ENCODE results near the gene IRF7.

IRF7 gene

GRCh38 chr11:569158-569885 lies 46.4 kb downstream of the IRF7 start:
- no peak for TF ChIP-seq CTCF (IDR thresholded peaks at IDR 0.05; ENCODE audit: low read depth, low read length)
- peak overlapping the region; percentile 75 for H3K4me3 ChIP-seq (ENCODE audit: low read depth, low read length)

- H3K4me3 ChIP-seq (ENCODE audit: low read depth, low read length) = peak overlapping the region; percentile 84
- no peak for TF ChIP-seq CTCF (IDR thresholded peaks at IDR 0.05; ENCODE audit: low read depth, low read length)
Observed at GRCh38 chr11:568306-569157, 47.2 kb downstream of the IRF7 start.

- no peak for TF ChIP-seq CTCF (IDR thresholded peaks at IDR 0.05; ENCODE audit: low read depth, low read length)
- H3K4me3 ChIP-seq (ENCODE audit: low read depth, low read length) = peak overlapping the region; percentile 84
Observed at GRCh38 chr11:567629-568292, 48.0 kb downstream of the IRF7 start.

- H3K4me3 ChIP-seq (ENCODE audit: low read depth, low read length) = peak overlapping the region; percentile 84
Observed at GRCh38 chr11:567011-567628, 48.6 kb downstream of the IRF7 start.

GRCh38 chr11:565921-566509 lies 49.7 kb downstream of the IRF7 start:
- no peak for TF ChIP-seq CTCF (IDR thresholded peaks at IDR 0.05; ENCODE audit: low read depth, low read length)

More at GRCh38 chr11:567011-567628, 48.6 kb downstream of the IRF7 start:
- TF ChIP-seq CTCF (IDR thresholded peaks at IDR 0.05; ENCODE audit: low read depth, low read length) = no peak

GRCh38 chr11:563812-564578 lies 51.8 kb downstream of the IRF7 start:
- TF ChIP-seq CTCF (IDR thresholded peaks at IDR 0.05; ENCODE audit: low read depth, low read length) = no peak
- no peak overlapping the region for H3K4me3 ChIP-seq (ENCODE audit: low read depth, low read length)

More at GRCh38 chr11:565921-566509, 49.7 kb downstream of the IRF7 start:
- H3K4me3 ChIP-seq (ENCODE audit: low read depth, low read length) = no peak overlapping the region
